HEK293 (cell line): ENCODE results near the gene GNG4.
A peak's percentile ranks its signal among the peaks of the same experiment; 100 is the strongest.

Source experiments
- GFI1B ChIP-seq: fragments of 450-650 bp; formaldehyde crosslinking; IDR thresholded peaks from 2 replicates; pipeline ENCODE4 v1.5.1; 2016; ENCODE audit warnings: missing biosample characterization, missing genetic modification characterization
- IKZF3 ChIP-seq: fragments of 450-650 bp; IDR thresholded peaks from 2 replicates; pipeline ENCODE4 v1.5.0; 2018; ENCODE audit warnings: missing biosample characterization, mild to moderate bottlenecking, missing genetic modification characterization, moderate library complexity
- KLF1 ChIP-seq: fragments of 450-650 bp; formaldehyde crosslinking; IDR thresholded peaks from 2 replicates; pipeline ENCODE4 v1.5.1; 2016; ENCODE audit warnings: missing biosample characterization, missing genetic modification characterization
- KLF8 ChIP-seq: fragments of 450-650 bp; formaldehyde crosslinking; IDR thresholded peaks from 2 replicates; pipeline ENCODE4 v1.5.1; 2016; ENCODE audit warnings: missing biosample characterization, missing genetic modification characterization
- MEIS1 ChIP-seq: sonication (generic); formaldehyde crosslinking; IDR thresholded peaks from 2 replicates; pipeline ENCODE4 v1.8.1; 2022; ENCODE audit warnings: missing genetic modification reagents, mild to moderate bottlenecking, borderline replicate concordance
- SP2 ChIP-seq: fragments of 450-650 bp; formaldehyde crosslinking; IDR thresholded peaks from 2 replicates; pipeline ENCODE4 v1.5.1; 2016; ENCODE audit warnings: missing biosample characterization, missing genetic modification characterization
- SP7 ChIP-seq: fragments of 450-650 bp; formaldehyde crosslinking; IDR thresholded peaks from 2 replicates; pipeline ENCODE4 v1.5.1; 2016; ENCODE audit warnings: missing biosample characterization, missing genetic modification characterization
- ZBTB48 ChIP-seq: fragments of 450-650 bp; formaldehyde crosslinking; IDR thresholded peaks from 2 replicates; pipeline ENCODE4 v1.5.1; 2016; ENCODE audit warnings: missing biosample characterization, missing genetic modification characterization
- ZEB2 ChIP-seq: fragments of 450-650 bp; formaldehyde crosslinking; IDR thresholded peaks from 2 replicates; pipeline ENCODE4 v1.5.1; 2016; ENCODE audit warnings: missing biosample characterization, missing genetic modification characterization
- ZFP41 ChIP-seq: fragments of 450-650 bp; formaldehyde crosslinking; IDR thresholded peaks from 2 replicates; pipeline ENCODE4 v1.5.1; 2016; ENCODE audit warnings: missing biosample characterization, missing genetic modification characterization, borderline replicate concordance
- ZNF138 ChIP-seq: fragments of 450-650 bp; formaldehyde crosslinking; IDR thresholded peaks from 2 replicates; pipeline ENCODE4 v1.5.1; 2016; ENCODE audit warnings: missing biosample characterization, missing genetic modification characterization, borderline replicate concordance
- ZNF140 ChIP-seq: fragments of 450-650 bp; formaldehyde crosslinking; IDR thresholded peaks from 2 replicates; pipeline ENCODE4 v1.5.1; 2016; ENCODE audit warnings: missing biosample characterization, missing genetic modification characterization
- ZNF202 ChIP-seq: fragments of 450-650 bp; formaldehyde crosslinking; IDR thresholded peaks from 2 replicates; pipeline ENCODE4 v1.5.1; 2016; ENCODE audit warnings: missing biosample characterization, missing genetic modification characterization, borderline replicate concordance
- ZNF24 ChIP-seq: fragments of 450-650 bp; formaldehyde crosslinking; IDR thresholded peaks from 2 replicates; pipeline ENCODE4 v1.5.1; 2016; ENCODE audit warnings: missing biosample characterization, missing genetic modification characterization
- ZNF274 ChIP-seq, 2 experiments: fragments of 200-500 bp in 1 of 2; fragments of 450-650 bp in 1 of 2; sonication (Bioruptor generic) in 1 of 2; formaldehyde crosslinking in 1 of 2; IDR thresholded peaks; 2 replicates each; pipeline versions ENCODE4 v1.5.1 to v1.6.1; 2014 to 2016; ENCODE audit warnings: borderline replicate concordance in 1 of 2, inconsistent platforms in 1 of 2, low read length in 1 of 2, missing biosample characterization in 1 of 2, missing genetic modification characterization in 1 of 2
- ZNF366 ChIP-seq: fragments of 450-650 bp; formaldehyde crosslinking; conservative IDR thresholded peaks from 2 replicates; pipeline ENCODE4 v1.5.1; 2016; ENCODE audit warnings: missing biosample characterization, missing genetic modification characterization
- ZNF433 ChIP-seq: fragments of 450-650 bp; formaldehyde crosslinking; IDR thresholded peaks from 2 replicates; pipeline ENCODE4 v1.5.1; 2016; ENCODE audit warnings: missing biosample characterization, missing genetic modification characterization, low read depth
- ZNF549 ChIP-seq: fragments of 450-650 bp; IDR thresholded peaks from 2 replicates; pipeline ENCODE4 v1.5.1; 2018; ENCODE audit warnings: missing biosample characterization, missing genetic modification characterization, mild to moderate bottlenecking, inconsistent platforms, moderate library complexity
- ZNF561 ChIP-seq: fragments of 450-650 bp; IDR thresholded peaks from 2 replicates; pipeline ENCODE4 v1.5.1; 2018; ENCODE audit warnings: missing biosample characterization, missing genetic modification characterization, borderline replicate concordance
- ZNF596 ChIP-seq: fragments of 450-650 bp; IDR thresholded peaks from 2 replicates; pipeline ENCODE4 v1.5.0; 2018; ENCODE audit warnings: missing biosample characterization, mild to moderate bottlenecking, missing genetic modification characterization, moderate library complexity
- ZNF621 ChIP-seq: fragments of 450-650 bp; formaldehyde crosslinking; IDR thresholded peaks from 2 replicates; pipeline ENCODE4 v1.5.1; 2017; ENCODE audit warnings: missing biosample characterization, missing genetic modification characterization
- ZNF660 ChIP-seq: fragments of 450-650 bp; IDR thresholded peaks from 2 replicates; pipeline ENCODE4 v1.5.1; 2018; ENCODE audit warnings: missing biosample characterization, mild to moderate bottlenecking, missing genetic modification characterization
- ZNF664 ChIP-seq: fragments of 450-650 bp; formaldehyde crosslinking; IDR thresholded peaks from 2 replicates; pipeline ENCODE4 v1.5.1; 2016; ENCODE audit warnings: missing biosample characterization, missing genetic modification characterization
- ZNF677 ChIP-seq: fragments of 450-650 bp; IDR thresholded peaks from 2 replicates; pipeline ENCODE4 v1.5.0; 2018; ENCODE audit warnings: missing biosample characterization, mild to moderate bottlenecking, missing genetic modification characterization, moderate library complexity
- ZNF76 ChIP-seq: fragments of 450-650 bp; formaldehyde crosslinking; IDR thresholded peaks from 2 replicates; pipeline ENCODE4; 2016; ENCODE audit warnings: low read depth, missing biosample characterization, missing genetic modification characterization, borderline replicate concordance
- ZNF785 ChIP-seq: fragments of 450-650 bp; formaldehyde crosslinking; IDR thresholded peaks from 2 replicates; pipeline ENCODE4 v1.5.1; 2016; ENCODE audit warnings: missing biosample characterization, missing genetic modification characterization
- ZNF837 ChIP-seq: fragments of 450-650 bp; formaldehyde crosslinking; IDR thresholded peaks from 2 replicates; pipeline ENCODE4 v1.5.1; 2016; ENCODE audit warnings: missing biosample characterization, missing genetic modification characterization
- ZSCAN30 ChIP-seq: fragments of 450-650 bp; IDR thresholded peaks from 2 replicates; pipeline ENCODE4 v1.5.1; 2018; ENCODE audit warnings: missing biosample characterization, mild to moderate bottlenecking, missing genetic modification characterization, moderate library complexity
- TF ChIP-seq, protein P1 (sequence below): fragments of 450-650 bp; formaldehyde crosslinking; IDR thresholded peaks from 2 replicates; pipeline ENCODE4 v1.5.1; 2016; ENCODE audit warnings: missing biosample characterization, missing genetic modification characterization
- TF ChIP-seq, protein P2 (sequence below): fragments of 450-650 bp; formaldehyde crosslinking; IDR thresholded peaks from 2 replicates; pipeline ENCODE4 v1.5.1; 2016; ENCODE audit warnings: missing biosample characterization, missing genetic modification characterization
- TF ChIP-seq, protein P3 (sequence below): fragments of 450-650 bp; formaldehyde crosslinking; IDR thresholded peaks from 2 replicates; pipeline ENCODE4 v1.5.1; 2016; ENCODE audit warnings: missing biosample characterization, missing genetic modification characterization

Gene GNG4

DNA sequence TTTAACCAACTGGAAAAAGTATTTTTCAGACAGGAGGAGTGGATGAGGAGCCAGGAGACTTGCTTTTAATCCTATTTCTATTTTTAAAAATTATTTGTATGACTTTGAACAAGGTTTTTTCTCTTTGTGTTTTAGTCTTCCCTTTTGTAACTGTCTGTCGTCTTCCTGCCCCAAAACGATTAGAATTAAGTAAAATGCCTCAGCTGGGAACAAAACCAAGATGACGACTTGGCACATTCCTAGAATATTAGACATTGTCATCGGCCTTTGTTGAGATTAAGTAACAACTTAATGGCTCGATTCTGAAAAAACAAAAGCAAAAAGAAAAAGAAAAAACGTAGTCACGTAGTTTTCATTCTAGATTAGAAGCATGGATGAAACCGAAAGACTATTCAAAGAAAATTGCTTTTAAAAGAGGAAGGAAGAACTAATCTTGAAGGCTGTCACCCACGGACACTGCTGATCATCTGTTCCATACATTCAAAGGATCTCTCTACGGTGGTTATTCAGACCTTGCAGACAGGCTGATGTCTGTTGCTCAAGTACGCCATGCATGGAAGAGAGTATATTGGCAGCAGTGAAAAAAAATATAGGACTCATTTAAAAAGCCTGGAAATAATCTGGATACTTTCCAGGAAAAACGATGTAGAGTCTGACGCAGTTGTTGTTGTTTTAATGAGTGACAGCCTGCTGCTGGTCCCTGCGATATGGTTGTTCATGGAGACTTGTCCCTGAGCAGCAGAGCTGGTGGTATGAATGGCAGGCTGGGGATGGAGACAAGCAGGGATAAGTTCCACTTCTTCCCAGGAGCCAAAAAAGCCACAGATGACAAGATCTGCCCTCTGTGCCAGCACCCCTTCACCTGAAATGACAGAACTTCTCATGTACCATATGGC is 16.8 kb downstream of the GNG4 start (continued):
- TF ChIP-seq, protein P1, sequence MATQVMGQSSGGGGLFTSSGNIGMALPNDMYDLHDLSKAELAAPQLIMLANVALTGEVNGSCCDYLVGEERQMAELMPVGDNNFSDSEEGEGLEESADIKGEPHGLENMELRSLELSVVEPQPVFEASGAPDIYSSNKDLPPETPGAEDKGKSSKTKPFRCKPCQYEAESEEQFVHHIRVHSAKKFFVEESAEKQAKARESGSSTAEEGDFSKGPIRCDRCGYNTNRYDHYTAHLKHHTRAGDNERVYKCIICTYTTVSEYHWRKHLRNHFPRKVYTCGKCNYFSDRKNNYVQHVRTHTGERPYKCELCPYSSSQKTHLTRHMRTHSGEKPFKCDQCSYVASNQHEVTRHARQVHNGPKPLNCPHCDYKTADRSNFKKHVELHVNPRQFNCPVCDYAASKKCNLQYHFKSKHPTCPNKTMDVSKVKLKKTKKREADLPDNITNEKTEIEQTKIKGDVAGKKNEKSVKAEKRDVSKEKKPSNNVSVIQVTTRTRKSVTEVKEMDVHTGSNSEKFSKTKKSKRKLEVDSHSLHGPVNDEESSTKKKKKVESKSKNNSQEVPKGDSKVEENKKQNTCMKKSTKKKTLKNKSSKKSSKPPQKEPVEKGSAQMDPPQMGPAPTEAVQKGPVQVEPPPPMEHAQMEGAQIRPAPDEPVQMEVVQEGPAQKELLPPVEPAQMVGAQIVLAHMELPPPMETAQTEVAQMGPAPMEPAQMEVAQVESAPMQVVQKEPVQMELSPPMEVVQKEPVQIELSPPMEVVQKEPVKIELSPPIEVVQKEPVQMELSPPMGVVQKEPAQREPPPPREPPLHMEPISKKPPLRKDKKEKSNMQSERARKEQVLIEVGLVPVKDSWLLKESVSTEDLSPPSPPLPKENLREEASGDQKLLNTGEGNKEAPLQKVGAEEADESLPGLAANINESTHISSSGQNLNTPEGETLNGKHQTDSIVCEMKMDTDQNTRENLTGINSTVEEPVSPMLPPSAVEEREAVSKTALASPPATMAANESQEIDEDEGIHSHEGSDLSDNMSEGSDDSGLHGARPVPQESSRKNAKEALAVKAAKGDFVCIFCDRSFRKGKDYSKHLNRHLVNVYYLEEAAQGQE (tag by site-specific recombination), result no peak
- TF ChIP-seq ZNF274 (IDR thresholded peaks at IDR 0.05; ENCODE audit: low read length) (no peak), ZNF274 (tag by site-specific recombination; IDR thresholded peaks at IDR 0.05; ENCODE audit: borderline replicate concordance) (no peak), ZBTB48 (tag by site-specific recombination) (peak; percentile 79), SP7 (no peak), ZNF549 (tag by site-specific recombination) (no peak), ZNF138 (no peak), ZNF24 (tag by site-specific recombination) (no peak), ZFP41 (no peak), ZNF596 (no peak), ZNF366 (tag by site-specific recombination) (0 out of 2 replicates have a peak, but pooled peaks have one; percentile 33), IKZF3 (no peak), ZNF660 (tag by site-specific recombination) (no peak), ZNF664 (tag by site-specific recombination) (peak; percentile 60), ZSCAN30 (tag by site-specific recombination) (no peak), ZNF76 (tag by site-specific recombination) (no peak), ZNF202 (tag by site-specific recombination) (no peak), ZNF677 (tag by site-specific recombination) (no peak), MEIS1 (CRISPR knock-in tag) (no peak), ZNF561 (peak; percentile 32; the same call in 1 of the 2 replicates), ZEB2 (tag by site-specific recombination) (peak; percentile 55), ZNF140 (no peak), ZNF433 (tag by site-specific recombination) (no peak), KLF1 (tag by site-specific recombination) (no peak), KLF8 (tag by site-specific recombination) (no peak), GFI1B (no peak), ZNF785 (tag by site-specific recombination) (no peak), ZNF837 (tag by site-specific recombination) (no peak), ZNF621 (no peak), SP2 (no peak)
- TF ChIP-seq, protein P2, sequence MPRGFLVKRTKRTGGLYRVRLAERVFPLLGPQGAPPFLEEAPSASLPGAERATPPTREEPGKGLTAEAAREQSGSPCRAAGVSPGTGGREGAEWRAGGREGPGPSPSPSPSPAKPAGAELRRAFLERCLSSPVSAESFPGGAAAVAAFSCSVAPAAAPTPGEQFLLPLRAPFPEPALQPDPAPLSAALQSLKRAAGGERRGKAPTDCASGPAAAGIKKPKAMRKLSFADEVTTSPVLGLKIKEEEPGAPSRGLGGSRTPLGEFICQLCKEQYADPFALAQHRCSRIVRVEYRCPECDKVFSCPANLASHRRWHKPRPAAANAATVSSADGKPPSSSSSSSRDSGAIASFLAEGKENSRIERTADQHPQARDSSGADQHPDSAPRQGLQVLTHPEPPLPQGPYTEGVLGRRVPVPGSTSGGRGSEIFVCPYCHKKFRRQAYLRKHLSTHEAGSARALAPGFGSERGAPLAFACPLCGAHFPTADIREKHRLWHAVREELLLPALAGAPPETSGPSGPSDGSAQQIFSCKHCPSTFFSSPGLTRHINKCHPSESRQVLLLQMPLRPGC (tag by site-specific recombination), result no peak
- TF ChIP-seq, protein P3, sequence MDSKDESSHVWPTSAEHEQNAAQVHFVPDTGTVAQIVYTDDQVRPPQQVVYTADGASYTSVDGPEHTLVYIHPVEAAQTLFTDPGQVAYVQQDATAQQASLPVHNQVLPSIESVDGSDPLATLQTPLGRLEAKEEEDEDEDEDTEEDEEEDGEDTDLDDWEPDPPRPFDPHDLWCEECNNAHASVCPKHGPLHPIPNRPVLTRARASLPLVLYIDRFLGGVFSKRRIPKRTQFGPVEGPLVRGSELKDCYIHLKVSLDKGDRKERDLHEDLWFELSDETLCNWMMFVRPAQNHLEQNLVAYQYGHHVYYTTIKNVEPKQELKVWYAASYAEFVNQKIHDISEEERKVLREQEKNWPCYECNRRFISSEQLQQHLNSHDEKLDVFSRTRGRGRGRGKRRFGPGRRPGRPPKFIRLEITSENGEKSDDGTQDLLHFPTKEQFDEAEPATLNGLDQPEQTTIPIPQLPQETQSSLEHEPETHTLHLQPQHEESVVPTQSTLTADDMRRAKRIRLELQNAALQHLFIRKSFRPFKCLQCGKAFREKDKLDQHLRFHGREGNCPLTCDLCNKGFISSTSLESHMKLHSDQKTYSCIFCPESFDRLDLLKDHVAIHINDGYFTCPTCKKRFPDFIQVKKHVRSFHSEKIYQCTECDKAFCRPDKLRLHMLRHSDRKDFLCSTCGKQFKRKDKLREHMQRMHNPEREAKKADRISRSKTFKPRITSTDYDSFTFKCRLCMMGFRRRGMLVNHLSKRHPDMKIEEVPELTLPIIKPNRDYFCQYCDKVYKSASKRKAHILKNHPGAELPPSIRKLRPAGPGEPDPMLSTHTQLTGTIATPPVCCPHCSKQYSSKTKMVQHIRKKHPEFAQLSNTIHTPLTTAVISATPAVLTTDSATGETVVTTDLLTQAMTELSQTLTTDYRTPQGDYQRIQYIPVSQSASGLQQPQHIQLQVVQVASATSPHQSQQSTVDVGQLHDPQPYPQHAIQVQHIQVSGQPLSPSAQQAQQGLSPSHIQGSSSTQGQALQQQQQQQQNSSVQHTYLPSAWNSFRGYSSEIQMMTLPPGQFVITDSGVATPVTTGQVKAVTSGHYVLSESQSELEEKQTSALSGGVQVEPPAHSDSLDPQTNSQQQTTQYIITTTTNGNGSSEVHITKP, result peak; percentile 61
